HepG2 (cell line): ENCODE results near the gene PLCG1. TPM values are rescaled to one million over a fixed set of nuclear protein-coding genes. Genes with fewer than 3 reads are reported as not detected.

Source experiments
- ATAD3A ChIP-seq: sonication (generic); formaldehyde crosslinking; IDR thresholded peaks from 2 replicates; pipeline ENCODE4 v1.4.0; 2020; ENCODE audit warnings: missing genetic modification reagents
- DMTF1 ChIP-seq: sonication (generic); formaldehyde crosslinking; IDR thresholded peaks from 2 replicates; pipeline ENCODE4 v1.4.0; 2020; ENCODE audit warnings: mild to moderate bottlenecking, missing genetic modification reagents
- FIP1L1 ChIP-seq: fragments of 200-400 bp; formaldehyde crosslinking; IDR thresholded peaks from 2 replicates; pipeline ENCODE4 v1.6.1; 2018; ENCODE audit warnings: low read depth, mild to moderate bottlenecking, low read length, moderate library complexity, borderline replicate concordance; ENCODE audit not compliant: insufficient read depth
- HMGXB4 ChIP-seq, 2 experiments: sonication (generic) in 1 of 2; formaldehyde crosslinking in 1 of 2; IDR thresholded peaks; 2 replicates each; pipeline versions ENCODE4 v1.4.0 to v1.6.1; 2018 to 2020; ENCODE audit warnings: missing genetic modification reagents in 2 of 2, borderline replicate concordance in 1 of 2, low read depth in 1 of 2, mild to moderate bottlenecking in 1 of 2, missing biosample characterization in 1 of 2
- IRF2 ChIP-seq: IDR thresholded peaks from 2 replicates; pipeline ENCODE4 v1.6.1; 2018; ENCODE audit warnings: missing genetic modification reagents, missing compliant biosample characterization
- IRX3 ChIP-seq: sonication (generic); formaldehyde crosslinking; IDR thresholded peaks from 2 replicates; pipeline ENCODE4 v1.8.1; 2023; ENCODE audit warnings: mild to moderate bottlenecking, low read depth, missing genetic modification reagents, borderline replicate concordance
- MAFK ChIP-seq, 2 experiments: IDR thresholded peaks in 1 of 2; conservative IDR thresholded peaks in 1 of 2; 2 replicates each; pipeline ENCODE4 v1.6.1; 2011; ENCODE audit warnings: improper control_type of control experiment in 2 of 2, low read length in 2 of 2
- MLX ChIP-seq: IDR thresholded peaks from 2 replicates; pipeline ENCODE4 v1.6.1; 2016
- MXD4 ChIP-seq: IDR thresholded peaks from 2 replicates; pipeline ENCODE4 v1.6.1; 2016; ENCODE audit warnings: mild to moderate bottlenecking, missing biosample characterization, missing genetic modification reagents
- PRDM10 ChIP-seq: sonication (generic); formaldehyde crosslinking; IDR thresholded peaks from 2 replicates; pipeline ENCODE4 v1.4.0; 2020; ENCODE audit warnings: low read depth, missing genetic modification reagents
- SNAPC2 ChIP-seq: sonication (generic); formaldehyde crosslinking; IDR thresholded peaks from 2 replicates; pipeline ENCODE4 v1.8.1; 2022; ENCODE audit warnings: mild to moderate bottlenecking, missing genetic modification reagents
- WIZ ChIP-seq: sonication (generic); formaldehyde crosslinking; IDR thresholded peaks from 2 replicates; pipeline ENCODE4 v1.5.1; 2020; ENCODE audit warnings: mild to moderate bottlenecking, missing genetic modification reagents
- ZMYM2 ChIP-seq: sonication (generic); formaldehyde crosslinking; IDR thresholded peaks from 2 replicates; pipeline ENCODE4 v1.8.0; 2022; ENCODE audit warnings: mild to moderate bottlenecking, missing genetic modification reagents
- ZNF274 ChIP-seq: sonication (generic); formaldehyde crosslinking; IDR thresholded peaks from 2 replicates; pipeline ENCODE4 v1.5.1; 2020; ENCODE audit warnings: mild to moderate bottlenecking, missing genetic modification reagents
- ZNF350 ChIP-seq: sonication (generic); formaldehyde crosslinking; IDR thresholded peaks from 2 replicates; pipeline ENCODE4 v1.4.0; 2020; ENCODE audit warnings: mild to moderate bottlenecking, low read depth, missing genetic modification reagents, borderline replicate concordance
- ZNF451 ChIP-seq: sonication (generic); formaldehyde crosslinking; IDR thresholded peaks from 2 replicates; pipeline ENCODE4 v1.5.0; 2020; ENCODE audit warnings: mild to moderate bottlenecking, missing genetic modification reagents
- ZNF572 ChIP-seq: sonication (generic); formaldehyde crosslinking; IDR thresholded peaks from 2 replicates; pipeline ENCODE4 v1.5.1; 2020; ENCODE audit warnings: mild to moderate bottlenecking, missing genetic modification reagents
- ZNF839 ChIP-seq: sonication (generic); formaldehyde crosslinking; IDR thresholded peaks from 2 replicates; pipeline ENCODE4 v1.4.0; 2020; ENCODE audit warnings: missing genetic modification reagents, mild to moderate bottlenecking, borderline replicate concordance
- ZNF883 ChIP-seq: sonication (generic); formaldehyde crosslinking; IDR thresholded peaks from 2 replicates; pipeline ENCODE4 v1.5.1; 2020; ENCODE audit warnings: mild to moderate bottlenecking, missing genetic modification reagents; ENCODE audit errors: not compliant biosample characterization
- polyA plus RNA-seq, 8 experiments: library from polyadenylated mRNA; depleted of rRNA in 3 of 8; stranded (reverse) in 7 of 8; unstranded in 1 of 8; fragments of >200 nt; fragmentation: Illumina TruSeq in 4 of 8; extraction: Trizol in 4 of 8; gene quantifications; 2 replicates each; pipeline versions ENCODE4 v1.2.1 to v1.2.3, GENCODE V29; 2011 to 2016; ENCODE audit warnings: low read depth in 4 of 8, missing spikeins in 1 of 8, mixed read lengths in 1 of 8; ENCODE audit not compliant: insufficient read depth in 1 of 8
- total RNA-seq, 5 experiments: library from RNA; depleted of rRNA; stranded (reverse); fragments of >200 nt; fragmentation: Illumina TruSeq; extraction: Trizol; gene quantifications; 2 replicates each; pipeline ENCODE4 v1.2.3, GENCODE V29; 2016; ENCODE audit warnings: low read depth in 1 of 5

The PLCG1 gene
- total and polyA plus RNA-seq, 2 of the 13 experiments (the other 11 are each of a cell fraction or from before 2014, with no cell fraction given): 85.3 to 158 TPM

GRCh38 chr20:41134362-41135186 lies 2.8 kb upstream of the PLCG1 start (continued):
- no peak for TF ChIP-seq MLX (CRISPR knock-in tag)
- no peak for TF ChIP-seq ATAD3A
- TF ChIP-seq MXD4 (CRISPR knock-in tag): no peak
- TF ChIP-seq ZNF883 (CRISPR knock-in tag): peak; percentile 28
- no peak for TF ChIP-seq ZNF350 (CRISPR knock-in tag)
- no peak for TF ChIP-seq FIP1L1
- TF ChIP-seq HMGXB4 (CRISPR knock-in tag; IDR thresholded peaks at IDR 0.05; ENCODE audit: borderline replicate concordance in 1 of 2, low read depth in 1 of 2): no peak
- 0 out of 2 replicates have a peak, but pooled peaks have one; percentile 16 for TF ChIP-seq PRDM10 (CRISPR knock-in tag)
- no peak for TF ChIP-seq ZNF451 (CRISPR knock-in tag)
- no peak for TF ChIP-seq IRX3
- no peak for TF ChIP-seq MAFK (conservative IDR thresholded peaks at IDR 0.05 in 1 of 2, IDR thresholded peaks at IDR 0.05 in 1 of 2; ENCODE audit: low read length in 2 of 2)
- 0 out of 2 replicates have a peak, but pooled peaks have one; percentile 3 for TF ChIP-seq SNAPC2
- no peak for TF ChIP-seq DMTF1 (CRISPR knock-in tag)
- TF ChIP-seq ZNF839: peak; percentile 16; the same call in 1 of the 2 replicates
- 0 out of 2 replicates have a peak, but pooled peaks have one; percentile 5 for TF ChIP-seq ZNF572 (CRISPR knock-in tag)
- no peak for TF ChIP-seq WIZ (CRISPR knock-in tag)
- no peak for TF ChIP-seq IRF2 (CRISPR knock-in tag)
- TF ChIP-seq ZMYM2 (CRISPR knock-in tag): 0 out of 2 replicates have a peak, but pooled peaks have one; percentile 20
- 0 out of 2 replicates have a peak, but pooled peaks have one; percentile 43 for TF ChIP-seq ZNF274 (CRISPR knock-in tag)
